Right lobe of liver (tissue), 6 donors: ENCODE results near the gene PCNX4. TPM values are rescaled to one million over a fixed set of nuclear protein-coding genes. Genes with fewer than 3 reads are reported as not detected.

Source experiments
- ATAC-seq, 4 donors: fragments of 200-7000 bp; cut with Tn5 transposase; one replicate each; pipeline ENCODE4 v1.9.1; 2020; ENCODE audit warnings: mild to moderate bottlenecking in 4 of 4, moderate library complexity in 4 of 4
- DNase-seq, 3 donors: peaks; one replicate each; pipeline ENCODE4 v3.0.0-alpha.2; 2020
- H3K27ac ChIP-seq, 3 donors: fragments of 200-600 bp; one replicate each; pipeline ENCODE4 v1.8.0; 2022
- H3K27me3 ChIP-seq, 2 donors: fragments of 200-600 bp; one replicate each; pipeline ENCODE4 v1.8.0; 2022
- H3K36me3 ChIP-seq, 4 donors: fragments of 200-600 bp; sonication (generic) in 1 of 4; one replicate each; pipeline versions ENCODE4 v1.5.1 to v1.8.0; 2017 to 2022; ENCODE audit warnings: control low read depth in 1 of 4
- H3K4me1 ChIP-seq, 4 donors: fragments of 200-600 bp; sonication (generic) in 1 of 4; one replicate each; pipeline versions ENCODE4 v1.5.1 to v1.8.0; 2017 to 2022; ENCODE audit warnings: control low read depth in 1 of 4
- H3K4me3 ChIP-seq, 3 donors: fragments of 200-600 bp; one replicate each; pipeline ENCODE4 v1.8.0; 2022
- H3K9me3 ChIP-seq, 4 donors: fragments of 200-600 bp; sonication (generic) in 1 of 4; one replicate each; pipeline versions ENCODE4 v1.5.1 to v1.8.0; 2017 to 2022; ENCODE audit warnings: control low read depth in 1 of 4
- POLR2A ChIP-seq: fragments of 450-650 bp; IDR thresholded peaks from one replicate; pipeline ENCODE4 v1.6.1; 2017; ENCODE audit warnings: antibody characterized with exemption, mild to moderate bottlenecking
- WGBS: methylation state at CpG from one replicate; pipeline ENCODE4 v1.1.6; 2018; ENCODE audit warnings: low coverage, low lambda C conversion rate; ENCODE audit not compliant: insufficient coverage; ENCODE audit errors: missing lambda C conversion rate; 5-methylcytosine and 5-hydroxymethylcytosine counted together
- intact Hi-C, 2 donors: fragments of 100-400 bp; cut with DNase I; formaldehyde crosslinking; loops; one replicate each; pipeline versions ENCODE4 v1.11.2 to v1.14.1; 2022
- total RNA-seq, 6 experiments: library from RNA; depleted of rRNA in 2 of 6; stranded (reverse); fragments of >200 nt in 2 of 6; fragmentation: NEBNext Ultra II Directional in 3 of 6; extraction: Animal tissue kit (Norgen Biotek cat#: 25700) in 3 of 6; gene quantifications; one replicate each; pipeline versions ENCODE4 v1.1.0 to v1.2.4, GENCODE V29; 2016 to 2023
- TF ChIP-seq, protein P1 (sequence below), 4 donors: fragments of 200-600 bp in 3 of 4; fragments of 450-650 bp in 1 of 4; IDR thresholded peaks; one replicate each; pipeline versions ENCODE4 v1.5.1 to v1.8.0; 2016 to 2022; ENCODE audit warnings: antibody characterized with exemption in 4 of 4, mild to moderate bottlenecking in 2 of 4
- donor health status: DM: no; HTN: yes; CAD: no.
- donor health status: DM: no; HTN: no; CAD: no.
- donor health status: DM: no; HTN: no; CAD: no.
- donor health status: DM: no; HTN: yes; CAD: no.
- donor health status: DM: no; HTN: yes; CAD: no.

Gene PCNX4
- total RNA-seq, 6 experiments from 2014 or later, result 14.2 to 36.4 (median 17.8) TPM

DNA sequence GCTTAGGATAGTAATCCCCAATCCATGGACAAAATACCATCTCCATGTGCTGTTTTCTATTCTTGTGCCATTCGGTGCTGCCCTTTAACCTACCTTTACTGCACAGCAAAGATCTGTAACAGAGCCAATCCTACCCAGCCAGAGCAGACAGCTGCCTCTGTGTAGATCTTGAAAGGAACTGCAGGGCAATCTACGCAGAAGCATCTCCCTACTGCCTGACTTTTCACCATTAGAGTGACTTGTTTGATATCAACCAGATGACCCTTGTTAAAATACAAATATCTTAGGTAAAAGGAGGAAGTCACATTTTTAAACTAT lies 123.4 kb downstream of the PCNX4 start:
- DNase-seq, result no peak
- Histone ChIP-seq H3K4me3 (no peak overlapping the region), H3K27me3 (no peaks in the 10 kb centered on the region), H3K9me3 (no peaks in the 10 kb centered on the region), H3K4me1 (no peaks in the 10 kb centered on the region), H3K27ac (no peak overlapping the region), H3K36me3 (no peaks in the 10 kb centered on the region)
- no peak for ATAC-seq
- TF ChIP-seq POLR2A, result no peak
- TF ChIP-seq, protein P1, sequence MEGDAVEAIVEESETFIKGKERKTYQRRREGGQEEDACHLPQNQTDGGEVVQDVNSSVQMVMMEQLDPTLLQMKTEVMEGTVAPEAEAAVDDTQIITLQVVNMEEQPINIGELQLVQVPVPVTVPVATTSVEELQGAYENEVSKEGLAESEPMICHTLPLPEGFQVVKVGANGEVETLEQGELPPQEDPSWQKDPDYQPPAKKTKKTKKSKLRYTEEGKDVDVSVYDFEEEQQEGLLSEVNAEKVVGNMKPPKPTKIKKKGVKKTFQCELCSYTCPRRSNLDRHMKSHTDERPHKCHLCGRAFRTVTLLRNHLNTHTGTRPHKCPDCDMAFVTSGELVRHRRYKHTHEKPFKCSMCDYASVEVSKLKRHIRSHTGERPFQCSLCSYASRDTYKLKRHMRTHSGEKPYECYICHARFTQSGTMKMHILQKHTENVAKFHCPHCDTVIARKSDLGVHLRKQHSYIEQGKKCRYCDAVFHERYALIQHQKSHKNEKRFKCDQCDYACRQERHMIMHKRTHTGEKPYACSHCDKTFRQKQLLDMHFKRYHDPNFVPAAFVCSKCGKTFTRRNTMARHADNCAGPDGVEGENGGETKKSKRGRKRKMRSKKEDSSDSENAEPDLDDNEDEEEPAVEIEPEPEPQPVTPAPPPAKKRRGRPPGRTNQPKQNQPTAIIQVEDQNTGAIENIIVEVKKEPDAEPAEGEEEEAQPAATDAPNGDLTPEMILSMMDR (IDR thresholded peaks at IDR 0.05), result no peak
- WGBS, result 63% methylated on average over 2 of the region's 2 CpGs
- intact Hi-C loops, result no loop called here

DNA sequence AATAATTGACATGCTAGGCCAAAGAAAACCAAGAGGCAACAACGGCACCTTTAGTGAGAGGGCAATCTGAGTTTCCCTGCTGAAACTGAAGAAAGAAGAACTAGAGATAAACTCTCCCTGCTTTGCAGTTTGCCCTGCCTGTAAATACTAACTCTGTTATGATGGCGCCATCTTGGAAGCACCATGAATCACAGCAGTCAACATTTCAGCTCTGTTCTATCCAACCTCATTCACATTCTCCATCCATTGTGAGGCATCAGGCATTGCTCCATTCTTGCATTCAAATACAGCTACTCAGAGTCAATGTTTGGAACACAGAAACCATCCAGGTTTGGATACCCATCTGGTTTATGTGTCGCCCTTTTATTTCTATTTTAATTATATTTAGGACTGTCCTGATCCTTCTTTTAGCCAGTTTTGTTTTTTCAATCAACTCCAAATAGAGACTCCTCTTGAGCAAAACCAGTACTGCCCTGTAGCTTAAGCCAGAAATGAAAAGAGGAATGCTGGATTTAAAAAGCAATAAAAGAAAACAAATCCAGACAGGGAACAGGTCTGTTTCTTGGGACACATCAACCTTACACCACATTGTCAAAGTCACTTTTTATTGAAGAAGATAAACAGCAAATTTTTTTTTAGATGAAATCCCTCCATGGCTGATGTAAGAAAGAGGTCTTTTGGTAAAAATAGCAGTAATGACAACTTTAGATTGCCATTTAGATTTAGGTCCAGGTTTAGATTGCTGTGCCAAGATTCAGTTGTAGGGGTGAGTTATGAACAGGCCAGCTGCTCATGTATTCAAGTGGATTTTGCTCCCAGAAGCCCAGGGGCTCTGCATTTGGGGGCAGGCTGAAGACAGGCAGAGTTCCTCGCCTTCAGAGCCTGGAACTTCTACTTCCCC lies 124.0 kb downstream of the PCNX4 start:
- 95% methylated on average over 3 of the region's 4 CpGs for WGBS

DNA sequence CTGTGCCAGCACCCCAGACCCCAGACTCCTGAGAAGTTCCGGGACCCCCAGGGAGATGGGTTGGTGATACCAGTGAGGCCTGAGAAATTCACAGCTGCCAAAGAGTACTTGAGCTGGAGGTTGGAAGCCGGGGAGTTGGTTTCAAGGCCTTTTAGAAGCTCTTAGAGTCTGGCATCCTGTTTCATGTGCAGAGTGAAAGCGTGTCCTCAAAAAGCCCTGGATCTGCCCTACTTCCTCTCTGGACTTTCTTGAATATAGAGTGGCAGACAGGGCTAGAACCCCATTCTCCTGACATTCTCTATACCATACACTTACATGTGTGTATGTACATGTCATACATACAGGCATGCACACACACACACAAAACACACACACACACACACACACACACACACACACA lies 126.0 kb downstream of the PCNX4 start:
- Histone ChIP-seq H3K36me3 (no peaks in the 10 kb centered on the region), H3K4me1 (peaks cover 0 to 11% (median 5%) of the 10 kb centered on the region in 4 donors), H3K4me3 (no peak overlapping the region), H3K27me3 (no peaks in the 10 kb centered on the region), H3K9me3 (no peaks in the 10 kb centered on the region), H3K27ac (no peak overlapping the region)
- intact Hi-C loops, result no loop called here
- DNase-seq (no peak), ATAC-seq (no peak)
- WGBS, result 56% methylated on average over 2 of the region's 3 CpGs
- no peak for TF ChIP-seq POLR2A
- TF ChIP-seq, protein P1 (IDR thresholded peaks at IDR 0.05), result no peak

More for the DNA sequence above, 124.0 kb downstream of the PCNX4 start:
- no peaks in the 10 kb centered on the region for H3K4me1 ChIP-seq
- DNase-seq (no peak), ATAC-seq (no peak)
- no peaks in the 10 kb centered on the region for H3K36me3 ChIP-seq
- no peak overlapping the region for H3K27ac ChIP-seq
- TF ChIP-seq, protein P1 (IDR thresholded peaks at IDR 0.05), result no peak
- TF ChIP-seq POLR2A, result no peak
- intact Hi-C loops, result no loop called here
- no peaks in the 10 kb centered on the region for H3K27me3 ChIP-seq
- no peaks in the 10 kb centered on the region for H3K9me3 ChIP-seq
- H3K4me3 ChIP-seq, result no peak overlapping the region

Other genes starting within 250 kb of the PCNX4 start
- gene RTN1, start 221.1 kb upstream of the PCNX4 start, total RNA-seq, result 1 to 10 TPM in 2 of 6 experiments, under 1 TPM in 4; 0.37 to 1.9 (median 0.53) TPM
- gene LRRC9, start 171.8 kb upstream of the PCNX4 start, total RNA-seq, result under 1 TPM in 1 of 6 experiments, not detected in 5; 0.15 TPM
- gene DHRS7, start 73.5 kb downstream of the PCNX4 start, total RNA-seq, result 100 to 1,000 TPM in 4 of 6 experiments, 10 to 100 TPM in 2; 65.0 to 153 (median 116) TPM
- gene PPM1A, start 157.3 kb downstream of the PCNX4 start, total RNA-seq, result 10 to 100 TPM; 32.6 to 54.7 (median 39.4) TPM